HEK293 (cell line): ENCODE measurements around the gene CARNS1.
A peak's percentile ranks its signal among the peaks of the same experiment; 100 is the strongest.

ENCODE experiments used
- CTCF ChIA-PET: fragments of 350-600 bp; formaldehyde crosslinking; extraction: SDS; loops from one replicate; lab custom pipeline; 2021; ENCODE audit warnings: antibody characterized with exemption; lab: Yijun Ruan, JAX
- POLR2A ChIA-PET: fragments of 300-600 bp; formaldehyde crosslinking; extraction: SDS; loops from one replicate; lab custom pipeline; 2020; ENCODE audit warnings: antibody characterized with exemption, inconsistent platforms; lab: Yijun Ruan, JAX
- H3K27ac ChIP-seq: fragments of 200-500 bp; sonication (Bioruptor generic); 2 replicates; pipeline ENCODE4 v1.5.1; 2014; ENCODE audit warnings: low read depth, low read length, control low read depth, inconsistent platforms; ENCODE audit errors: extremely low read depth
- H3K36me3 ChIP-seq, 2 experiments: fragments of 200-500 bp in 1 of 2; sonication (Bioruptor generic) in 1 of 2; 1 replicate in 1 of 2; 2 replicates in 1 of 2; pipeline ENCODE4 v1.5.1; 2014 to 2017; ENCODE audit warnings: inconsistent platforms in 2 of 2, low read length in 2 of 2; ENCODE audit not compliant: control insufficient read depth in 2 of 2, insufficient read depth in 1 of 2
- H3K4me1 ChIP-seq: fragments of 200-500 bp; sonication (Bioruptor generic); 2 replicates; pipeline ENCODE4 v1.5.1; 2014; ENCODE audit warnings: mild to moderate bottlenecking, low read length, inconsistent platforms; ENCODE audit not compliant: control insufficient read depth, insufficient read depth
- H3K4me3 ChIP-seq: 2 replicates; pipeline ENCODE4 v1.5.1; 2011; ENCODE audit warnings: low read depth, mild to moderate bottlenecking, control low read depth, low read length, moderate library complexity
- H3K9me3 ChIP-seq: fragments of 200-500 bp; sonication (Bioruptor generic); 2 replicates; pipeline ENCODE4 v1.5.1; 2014; ENCODE audit warnings: low read depth, low read length, inconsistent platforms; ENCODE audit not compliant: control insufficient read depth, insufficient read depth
- KLF8 ChIP-seq: fragments of 450-650 bp; formaldehyde crosslinking; IDR thresholded peaks from 2 replicates; pipeline ENCODE4 v1.5.1; 2016; ENCODE audit warnings: missing biosample characterization, missing genetic modification characterization
- REPIN1 ChIP-seq: fragments of 450-650 bp; formaldehyde crosslinking; IDR thresholded peaks from 2 replicates; pipeline ENCODE4 v1.5.1; 2017; ENCODE audit warnings: missing biosample characterization, missing genetic modification characterization, low read depth
- SCRT1 ChIP-seq: fragments of 450-650 bp; formaldehyde crosslinking; IDR thresholded peaks from 2 replicates; pipeline ENCODE4 v1.5.1; 2016; ENCODE audit warnings: missing biosample characterization, missing genetic modification characterization, borderline replicate concordance
- SCRT2 ChIP-seq: fragments of 450-650 bp; formaldehyde crosslinking; IDR thresholded peaks from 2 replicates; pipeline ENCODE4 v1.5.1; 2016; ENCODE audit warnings: missing biosample characterization, missing genetic modification characterization
- ZFP69B ChIP-seq: fragments of 450-650 bp; formaldehyde crosslinking; IDR thresholded peaks from 2 replicates; pipeline ENCODE4 v1.5.1; 2016; ENCODE audit warnings: missing biosample characterization, missing genetic modification characterization
- ZNF138 ChIP-seq: fragments of 450-650 bp; formaldehyde crosslinking; IDR thresholded peaks from 2 replicates; pipeline ENCODE4 v1.5.1; 2016; ENCODE audit warnings: missing biosample characterization, missing genetic modification characterization, borderline replicate concordance
- ZNF501 ChIP-seq: fragments of 450-650 bp; formaldehyde crosslinking; IDR thresholded peaks from 2 replicates; pipeline ENCODE4 v1.5.1; 2016; ENCODE audit warnings: missing biosample characterization, missing genetic modification characterization
- ZNF544 ChIP-seq: fragments of 450-650 bp; formaldehyde crosslinking; IDR thresholded peaks from 2 replicates; pipeline ENCODE4 v1.5.0; 2017; ENCODE audit warnings: missing biosample characterization, missing genetic modification characterization
- ZNF654 ChIP-seq: fragments of 450-650 bp; formaldehyde crosslinking; IDR thresholded peaks from 2 replicates; pipeline ENCODE4 v1.5.1; 2016; ENCODE audit warnings: low read depth, missing biosample characterization, missing genetic modification characterization
- ZNF76 ChIP-seq: fragments of 450-650 bp; formaldehyde crosslinking; IDR thresholded peaks from 2 replicates; pipeline ENCODE4; 2016; ENCODE audit warnings: low read depth, missing biosample characterization, missing genetic modification characterization, borderline replicate concordance
- TF ChIP-seq, protein P1 (sequence below): fragments of 450-650 bp; formaldehyde crosslinking; IDR thresholded peaks from 2 replicates; pipeline ENCODE4 v1.5.1; 2016; ENCODE audit warnings: missing biosample characterization, missing genetic modification characterization
- TF ChIP-seq, protein P2 (sequence below): fragments of 450-650 bp; formaldehyde crosslinking; IDR thresholded peaks from 2 replicates; pipeline ENCODE4 v1.5.1; 2016; ENCODE audit warnings: missing biosample characterization, missing genetic modification characterization
- TF ChIP-seq, protein P3 (sequence below): fragments of 450-650 bp; formaldehyde crosslinking; IDR thresholded peaks from 2 replicates; pipeline ENCODE4 v1.5.1; 2016; ENCODE audit warnings: missing biosample characterization, missing genetic modification characterization

CARNS1 gene

DNA sequence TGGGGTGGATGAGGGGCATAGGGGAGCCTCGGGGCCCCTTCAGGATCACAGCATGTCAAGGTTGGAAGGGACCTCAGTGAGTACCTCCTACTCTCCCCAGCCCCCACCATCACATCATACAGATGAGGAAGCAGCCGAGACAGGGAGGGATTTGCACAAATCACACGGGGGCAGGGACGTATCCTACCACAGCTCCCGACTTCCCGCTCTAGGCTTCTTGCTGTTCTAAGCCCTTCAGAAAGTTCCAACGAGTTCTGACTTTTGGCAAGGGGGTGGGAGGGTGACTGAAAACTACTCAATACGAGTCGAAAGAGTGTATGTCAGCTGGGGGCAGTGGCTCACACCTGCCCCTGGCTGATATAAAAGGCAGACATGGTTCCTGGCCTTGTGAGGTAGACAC lies 28.4 kb upstream of the CARNS1 start (continued):
- TF ChIP-seq ZNF76 (tag by site-specific recombination) (no peak), ZNF544 (no peak)
- TF ChIP-seq, all 188 proteins: peak for 0

DNA sequence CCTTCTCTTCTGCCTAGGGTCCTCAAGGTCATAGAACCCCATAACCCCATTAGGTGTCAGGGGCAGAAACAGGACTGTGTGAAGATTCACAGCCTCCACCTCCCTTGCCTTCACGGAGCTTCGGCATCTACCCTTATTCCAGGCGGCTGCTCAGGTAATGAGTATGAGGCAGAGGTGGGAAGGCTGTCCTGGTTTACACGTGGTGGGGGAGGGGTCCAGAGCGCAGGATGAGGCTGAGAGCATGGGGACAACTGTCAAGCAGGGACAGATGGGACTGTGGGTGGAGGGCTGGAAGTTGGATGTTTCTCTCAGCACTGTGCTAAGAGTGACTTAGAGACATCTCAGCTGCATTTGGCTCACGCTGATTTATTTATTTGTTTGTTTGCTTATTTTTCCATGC lies 28.0 kb upstream of the CARNS1 start:
- no peaks in the 10 kb centered on the region for H3K36me3 ChIP-seq
- H3K4me3 ChIP-seq: no peak overlapping the region
- no peak for TF ChIP-seq ZFP69B (tag by site-specific recombination)
- TF ChIP-seq REPIN1 (tag by site-specific recombination): no peak
- no peak for TF ChIP-seq ZNF501 (tag by site-specific recombination)
- POLR2A ChIA-PET: interaction anchor here (0.7 to 1.7 kb wide), 3 partner anchors 14 to 25 kb away, joined by 3 to 7 read pairs (median 4); partner anchors contain the start of gene PPP1CA
- H3K4me1 ChIP-seq: 0 out of 2 replicates have a peak, but pooled peaks cover under 1% of the 10 kb centered on the region
- CTCF ChIA-PET: interaction anchor here (0.6 to 25.6 kb wide), 5 partner anchors 14 to 97 kb away, joined by 3 to 898 read pairs (median 10); partner anchors contain the start of genes CLCF1, POLD4, PPP1CA and TMEM134
- no peak overlapping the region for H3K27ac ChIP-seq
- no peaks in the 10 kb centered on the region for H3K9me3 ChIP-seq

DNA sequence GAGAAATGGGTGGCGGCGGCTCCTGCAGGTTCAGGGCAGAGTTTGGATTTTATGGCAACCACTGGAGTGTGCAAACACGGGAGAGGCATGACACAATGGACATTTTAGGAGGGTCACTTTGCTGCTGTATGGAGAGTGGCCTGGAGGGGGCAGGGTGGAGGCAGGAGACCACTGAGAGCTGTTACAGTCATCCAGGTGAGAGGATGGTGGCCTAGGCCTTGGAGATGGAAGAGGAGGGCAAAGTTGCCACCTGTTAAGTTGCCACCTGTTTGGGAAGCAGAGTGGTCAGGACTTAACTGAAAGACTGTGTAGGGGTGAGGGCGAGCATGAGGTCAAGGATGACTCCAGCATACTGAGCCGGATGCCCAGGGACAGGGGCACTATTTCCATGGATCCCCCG lies 26.0 kb upstream of the CARNS1 start:
- Histone ChIP-seq H3K36me3 (peaks cover 0 to 13% of the 10 kb centered on the region in 2 experiments; a peak in 1 of 3 replicates), H3K4me3 (no peak overlapping the region), H3K4me1 (0 out of 2 replicates have a peak, but pooled peaks cover 3% of the 10 kb centered on the region), H3K27ac (no peak overlapping the region), H3K9me3 (no peaks in the 10 kb centered on the region)
- TF ChIP-seq, protein P1, sequence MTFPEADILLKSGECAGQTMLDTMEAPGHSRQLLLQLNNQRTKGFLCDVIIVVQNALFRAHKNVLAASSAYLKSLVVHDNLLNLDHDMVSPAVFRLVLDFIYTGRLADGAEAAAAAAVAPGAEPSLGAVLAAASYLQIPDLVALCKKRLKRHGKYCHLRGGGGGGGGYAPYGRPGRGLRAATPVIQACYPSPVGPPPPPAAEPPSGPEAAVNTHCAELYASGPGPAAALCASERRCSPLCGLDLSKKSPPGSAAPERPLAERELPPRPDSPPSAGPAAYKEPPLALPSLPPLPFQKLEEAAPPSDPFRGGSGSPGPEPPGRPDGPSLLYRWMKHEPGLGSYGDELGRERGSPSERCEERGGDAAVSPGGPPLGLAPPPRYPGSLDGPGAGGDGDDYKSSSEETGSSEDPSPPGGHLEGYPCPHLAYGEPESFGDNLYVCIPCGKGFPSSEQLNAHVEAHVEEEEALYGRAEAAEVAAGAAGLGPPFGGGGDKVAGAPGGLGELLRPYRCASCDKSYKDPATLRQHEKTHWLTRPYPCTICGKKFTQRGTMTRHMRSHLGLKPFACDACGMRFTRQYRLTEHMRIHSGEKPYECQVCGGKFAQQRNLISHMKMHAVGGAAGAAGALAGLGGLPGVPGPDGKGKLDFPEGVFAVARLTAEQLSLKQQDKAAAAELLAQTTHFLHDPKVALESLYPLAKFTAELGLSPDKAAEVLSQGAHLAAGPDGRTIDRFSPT: peak; percentile 65
- TF ChIP-seq ZNF654 (tag by site-specific recombination) (0 out of 2 replicates have a peak, but pooled peaks have one; percentile 16), SCRT1 (tag by site-specific recombination) (peak; percentile 69; the same call in 1 of the 2 replicates), SCRT2 (peak; percentile 85), ZNF138 (tag by site-specific recombination) (no peak), KLF8 (tag by site-specific recombination) (peak; percentile 43; the same call in 1 of the 2 replicates)
- TF ChIP-seq, protein P2, sequence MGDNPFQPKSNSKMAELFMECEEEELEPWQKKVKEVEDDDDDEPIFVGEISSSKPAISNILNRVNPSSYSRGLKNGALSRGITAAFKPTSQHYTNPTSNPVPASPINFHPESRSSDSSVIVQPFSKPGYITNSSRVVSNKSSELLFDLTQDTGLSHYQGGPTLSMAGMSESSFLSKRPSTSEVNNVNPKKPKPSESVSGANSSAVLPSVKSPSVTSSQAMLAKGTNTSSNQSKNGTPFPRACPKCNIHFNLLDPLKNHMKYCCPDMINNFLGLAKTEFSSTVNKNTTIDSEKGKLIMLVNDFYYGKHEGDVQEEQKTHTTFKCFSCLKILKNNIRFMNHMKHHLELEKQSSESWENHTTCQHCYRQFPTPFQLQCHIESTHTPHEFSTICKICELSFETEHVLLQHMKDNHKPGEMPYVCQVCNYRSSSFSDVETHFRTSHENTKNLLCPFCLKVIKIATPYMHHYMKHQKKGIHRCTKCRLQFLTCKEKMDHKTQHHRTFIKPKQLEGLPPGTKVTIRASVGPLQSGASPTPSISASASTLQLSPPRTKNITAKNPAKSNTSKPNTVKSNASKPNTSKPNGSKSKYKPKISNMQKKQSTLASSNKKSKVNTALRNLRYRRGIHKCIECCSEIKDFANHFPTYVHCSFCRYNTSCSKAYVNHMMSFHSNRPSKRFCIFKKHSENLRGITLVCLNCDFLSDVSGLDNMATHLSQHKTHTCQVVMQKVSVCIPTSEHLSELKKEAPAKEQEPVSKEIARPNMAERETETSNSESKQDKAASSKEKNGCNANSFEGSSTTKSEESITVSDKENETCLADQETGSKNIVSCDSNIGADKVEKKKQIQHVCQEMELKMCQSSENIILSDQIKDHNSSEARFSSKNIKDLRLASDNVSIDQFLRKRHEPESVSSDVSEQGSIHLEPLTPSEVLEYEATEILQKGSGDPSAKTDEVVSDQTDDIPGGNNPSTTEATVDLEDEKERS (tag by site-specific recombination): no peak
- TF ChIP-seq, protein P3, sequence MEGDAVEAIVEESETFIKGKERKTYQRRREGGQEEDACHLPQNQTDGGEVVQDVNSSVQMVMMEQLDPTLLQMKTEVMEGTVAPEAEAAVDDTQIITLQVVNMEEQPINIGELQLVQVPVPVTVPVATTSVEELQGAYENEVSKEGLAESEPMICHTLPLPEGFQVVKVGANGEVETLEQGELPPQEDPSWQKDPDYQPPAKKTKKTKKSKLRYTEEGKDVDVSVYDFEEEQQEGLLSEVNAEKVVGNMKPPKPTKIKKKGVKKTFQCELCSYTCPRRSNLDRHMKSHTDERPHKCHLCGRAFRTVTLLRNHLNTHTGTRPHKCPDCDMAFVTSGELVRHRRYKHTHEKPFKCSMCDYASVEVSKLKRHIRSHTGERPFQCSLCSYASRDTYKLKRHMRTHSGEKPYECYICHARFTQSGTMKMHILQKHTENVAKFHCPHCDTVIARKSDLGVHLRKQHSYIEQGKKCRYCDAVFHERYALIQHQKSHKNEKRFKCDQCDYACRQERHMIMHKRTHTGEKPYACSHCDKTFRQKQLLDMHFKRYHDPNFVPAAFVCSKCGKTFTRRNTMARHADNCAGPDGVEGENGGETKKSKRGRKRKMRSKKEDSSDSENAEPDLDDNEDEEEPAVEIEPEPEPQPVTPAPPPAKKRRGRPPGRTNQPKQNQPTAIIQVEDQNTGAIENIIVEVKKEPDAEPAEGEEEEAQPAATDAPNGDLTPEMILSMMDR (tag by site-specific recombination): peak; percentile 56
- CTCF ChIA-PET: interaction anchor here (0.5 to 25.6 kb wide), 9 partner anchors 8 to 80 kb away, joined by 3 to 898 read pairs (median 4); partner anchors contain the start of genes CLCF1, POLD4, PPP1CA and TMEM134
- POLR2A ChIA-PET: interaction anchor here (1.0 to 1.9 kb wide), 2 partner anchors 12 to 43 kb away, joined by 3 to 9 read pairs; partner anchors contain the start of gene PPP1CA
